ENCODE results near the gene ELMO3.

Gene ELMO3

DNA sequence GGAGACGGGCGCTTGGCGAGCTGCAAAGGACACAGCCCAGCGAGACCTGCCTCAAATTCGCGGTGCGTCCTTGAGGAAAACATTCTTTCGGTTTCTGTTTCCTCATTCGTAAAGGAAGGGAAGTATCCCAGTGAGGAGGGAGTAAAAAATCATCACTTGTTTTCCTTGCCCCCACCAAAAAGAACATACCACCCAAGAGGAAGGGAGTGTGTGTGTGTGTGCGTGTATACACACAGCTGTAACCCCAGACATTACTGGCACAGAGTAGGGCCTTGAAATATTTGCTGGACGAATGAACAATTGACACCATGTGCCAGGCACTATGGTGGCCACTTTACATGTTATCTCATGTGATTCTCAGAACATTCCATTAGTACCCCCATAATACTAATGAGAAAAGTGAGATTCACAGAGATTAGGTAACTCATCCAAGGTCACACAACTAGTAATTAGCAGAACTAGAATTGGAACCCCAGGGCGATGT, 13.2 kb upstream of the ELMO3 start:
- peak overlapping the region; percentile 16; the same call in 1 of the 2 replicates for H3K4me3 ChIP-seq (ENCODE audit: low read depth, low read length)
- TF ChIP-seq, protein P1, sequence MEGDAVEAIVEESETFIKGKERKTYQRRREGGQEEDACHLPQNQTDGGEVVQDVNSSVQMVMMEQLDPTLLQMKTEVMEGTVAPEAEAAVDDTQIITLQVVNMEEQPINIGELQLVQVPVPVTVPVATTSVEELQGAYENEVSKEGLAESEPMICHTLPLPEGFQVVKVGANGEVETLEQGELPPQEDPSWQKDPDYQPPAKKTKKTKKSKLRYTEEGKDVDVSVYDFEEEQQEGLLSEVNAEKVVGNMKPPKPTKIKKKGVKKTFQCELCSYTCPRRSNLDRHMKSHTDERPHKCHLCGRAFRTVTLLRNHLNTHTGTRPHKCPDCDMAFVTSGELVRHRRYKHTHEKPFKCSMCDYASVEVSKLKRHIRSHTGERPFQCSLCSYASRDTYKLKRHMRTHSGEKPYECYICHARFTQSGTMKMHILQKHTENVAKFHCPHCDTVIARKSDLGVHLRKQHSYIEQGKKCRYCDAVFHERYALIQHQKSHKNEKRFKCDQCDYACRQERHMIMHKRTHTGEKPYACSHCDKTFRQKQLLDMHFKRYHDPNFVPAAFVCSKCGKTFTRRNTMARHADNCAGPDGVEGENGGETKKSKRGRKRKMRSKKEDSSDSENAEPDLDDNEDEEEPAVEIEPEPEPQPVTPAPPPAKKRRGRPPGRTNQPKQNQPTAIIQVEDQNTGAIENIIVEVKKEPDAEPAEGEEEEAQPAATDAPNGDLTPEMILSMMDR (IDR thresholded peaks at IDR 0.05; ENCODE audit: low read depth, low read length), result no peak

GRCh38 chr16:67186550-67186950, 12.4 kb upstream of the ELMO3 start:
- H3K4me3 ChIP-seq (ENCODE audit: low read depth, low read length), result no peak overlapping the region
- TF ChIP-seq, protein P1 (IDR thresholded peaks at IDR 0.05; ENCODE audit: low read depth, low read length), result no peak

GRCh38 chr16:67187175-67187890, 11.6 kb upstream of the ELMO3 start:
- TF ChIP-seq, protein P1 (IDR thresholded peaks at IDR 0.05; ENCODE audit: low read depth, low read length), result no peak
- no peak overlapping the region for H3K4me3 ChIP-seq (ENCODE audit: low read depth, low read length)

DNA sequence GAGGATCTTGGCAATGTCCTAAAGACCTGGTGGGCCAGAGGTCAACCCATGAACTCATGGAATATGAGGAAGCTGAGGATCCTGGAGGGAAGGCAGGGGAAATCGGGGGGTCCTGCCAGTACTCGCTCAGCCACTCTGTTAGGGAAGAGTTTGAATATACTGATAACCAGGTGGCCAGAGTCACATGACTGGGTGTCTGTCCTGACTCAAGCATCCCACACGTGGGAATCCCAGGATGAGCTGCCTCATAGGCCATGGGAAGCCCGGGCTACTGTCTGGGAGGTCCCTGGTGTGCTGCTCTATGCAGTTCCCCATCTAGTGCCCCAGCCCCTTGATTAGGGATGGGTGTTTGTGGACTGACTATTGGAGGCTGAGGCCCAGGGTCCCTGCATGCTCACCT, 10.6 kb upstream of the ELMO3 start:
- H3K4me3 ChIP-seq (ENCODE audit: low read depth, low read length), result no peak overlapping the region

GRCh38 chr16:67188798-67189197, 10.1 kb upstream of the ELMO3 start:
- no peak overlapping the region for H3K4me3 ChIP-seq (ENCODE audit: low read depth, low read length)
- TF ChIP-seq, protein P1 (IDR thresholded peaks at IDR 0.05; ENCODE audit: low read depth, low read length), result no peak

More for the DNA sequence above, 10.6 kb upstream of the ELMO3 start:
- TF ChIP-seq, protein P1 (IDR thresholded peaks at IDR 0.05; ENCODE audit: low read depth, low read length), result no peak

DNA sequence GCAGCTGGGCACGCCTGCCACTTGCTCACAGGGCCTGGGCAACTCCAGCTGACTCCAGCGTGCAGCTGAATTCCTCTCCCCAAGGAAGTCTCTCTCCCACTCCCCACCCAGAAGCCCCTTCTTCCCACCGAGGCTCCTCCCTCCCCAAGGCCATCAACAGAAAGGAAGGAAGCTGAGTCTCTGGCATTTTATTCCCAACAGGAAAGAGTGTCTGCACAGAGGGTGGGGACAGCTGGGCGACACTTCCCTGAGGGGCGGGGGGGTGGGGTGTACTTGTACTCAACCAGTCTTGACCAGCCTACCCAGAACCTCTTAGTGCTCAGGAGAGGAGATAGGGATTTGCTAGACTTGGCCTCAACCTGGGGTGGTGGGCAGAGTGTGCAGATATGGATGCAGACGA, 8.9 kb upstream of the ELMO3 start, which contains the start of gene EXOC3L1:
TSS of gene EXOC3L1 (minus strand) at position 96 of the 400 bp plus-strand sequence. CDS start 460 bp downstream, outside the sequence.
- no peak within 1 kb of the TSS for H3K4me3 ChIP-seq (ENCODE audit: low read depth, low read length)
- TF ChIP-seq, protein P1 (IDR thresholded peaks at IDR 0.05; ENCODE audit: low read depth, low read length), result no peak

All from WI38 (cell line).